MCF 10A (cell line): ENCODE results near the gene OLFML3. TPM values are rescaled to one million over a fixed set of nuclear protein-coding genes. Genes with fewer than 3 reads are reported as not detected.

Experiments used
- BruUV-seq: library from RNA; stranded (reverse); fragments of 400-500 nt; replicated peaks from 2 replicates; lab custom pipeline; 2021; lab: Mats Ljungman, UMichigan
- CTCF ChIA-PET: fragments of 300-600 bp; sonication (Branson Sonifier 250); formaldehyde crosslinking; extraction: SDS; loops from one replicate; lab custom pipeline; 2021; ENCODE audit warnings: antibody characterized with exemption, inconsistent platforms; lab: Yijun Ruan, JAX
- POLR2A ChIA-PET: fragments of 300-600, 350-650 bp; sonication (Branson Sonifier 250); formaldehyde crosslinking; extraction: SDS; loops from one replicate; lab custom pipeline; 2020; ENCODE audit warnings: antibody characterized with exemption, inconsistent platforms; lab: Yijun Ruan, JAX
- DNase-seq: peaks from one replicate; pipeline ENCODE4 v3.0.0-alpha.2; 2018; ENCODE audit not compliant: unreplicated experiment
- H3K27ac Mint-ChIP-seq: one replicate; pipeline ENCODE4 v1.8.0; 2022; ENCODE audit warnings: mild to moderate bottlenecking, low read depth, mixed read lengths; ENCODE audit not compliant: unreplicated experiment
- H3K27me3 Mint-ChIP-seq: one replicate; pipeline ENCODE4 v1.8.0; 2022; ENCODE audit warnings: mixed read lengths; ENCODE audit not compliant: insufficient read depth, unreplicated experiment
- H3K36me3 Mint-ChIP-seq: one replicate; pipeline ENCODE4 v1.8.0; 2022; ENCODE audit warnings: mild to moderate bottlenecking, moderate library complexity, mixed read lengths; ENCODE audit not compliant: insufficient read depth, unreplicated experiment
- H3K4me1 Mint-ChIP-seq: one replicate; pipeline ENCODE4 v1.8.0; 2022; ENCODE audit warnings: mixed read lengths; ENCODE audit not compliant: insufficient read depth, unreplicated experiment
- H3K4me3 Mint-ChIP-seq: one replicate; pipeline ENCODE4 v1.8.0; 2022; ENCODE audit warnings: mild to moderate bottlenecking, moderate library complexity, mixed read lengths; ENCODE audit not compliant: unreplicated experiment
- H3K9me3 Mint-ChIP-seq: one replicate; pipeline ENCODE4 v1.8.0; 2022; ENCODE audit warnings: mixed read lengths; ENCODE audit not compliant: unreplicated experiment
- intact Hi-C: fragments of 100-400 bp; cut with micrococcal nuclease; formaldehyde crosslinking; loops from 2 replicates; pipeline ENCODE4 v1.14.1; 2022
- total RNA-seq: library from RNA; stranded (reverse); gene quantifications from 2 replicates; pipeline ENCODE4 v1.2.3, GENCODE V29; 2022
- TF ChIP-seq, protein P1 (sequence below): fragments of 200-600 bp; IDR thresholded peaks from one replicate; pipeline ENCODE4 v1.8.0; 2022; ENCODE audit warnings: antibody characterized with exemption, mild to moderate bottlenecking; ENCODE audit not compliant: unreplicated experiment

The OLFML3 gene
- total RNA-seq, 1 experiment from 2014 or later = 0.30 TPM

DNA sequence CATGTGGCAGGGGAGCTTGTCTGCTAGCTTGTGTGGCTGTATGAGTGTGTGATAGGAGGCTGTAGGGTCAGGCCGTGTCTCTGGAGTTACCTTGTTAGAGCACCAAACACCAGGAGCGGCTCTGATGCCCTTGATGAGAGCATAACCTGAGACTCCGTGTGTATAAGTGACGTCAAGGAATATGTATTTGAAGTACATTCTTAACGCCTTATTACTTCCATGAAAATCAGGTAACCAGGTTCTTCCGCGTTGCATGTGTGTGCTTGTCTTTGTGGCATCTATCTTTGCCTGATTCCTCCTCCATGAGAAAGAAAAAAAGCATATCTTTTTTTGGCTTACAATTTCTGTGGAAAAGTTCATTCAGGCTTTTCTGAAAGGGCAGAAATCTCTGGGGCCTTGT lies 4.6 kb downstream of the OLFML3 start:
- POLR2A ChIA-PET = interaction anchor here (0.7 kb wide), 1 partner anchor 334 kb away, joined by 3 read pairs; no protein-coding TSS in a partner anchor
- CTCF ChIA-PET = interaction anchor here (12.1 kb wide), 1 partner anchor 299 kb away, joined by 176 read pairs; no protein-coding TSS in a partner anchor
- BruUV-seq = no TSS peak
- Mint-ChIP-seq H3K4me1 (peaks cover 29% of the 10 kb centered on the region), H3K9me3 (no peaks in the 10 kb centered on the region), H3K4me3 (no peak overlapping the region), H3K36me3 (no peaks in the 10 kb centered on the region), H3K27me3 (no peaks in the 10 kb centered on the region), H3K27ac (no peak overlapping the region)
- intact Hi-C loops = no loop called here
- DNase-seq = no peak
- TF ChIP-seq, protein P1, sequence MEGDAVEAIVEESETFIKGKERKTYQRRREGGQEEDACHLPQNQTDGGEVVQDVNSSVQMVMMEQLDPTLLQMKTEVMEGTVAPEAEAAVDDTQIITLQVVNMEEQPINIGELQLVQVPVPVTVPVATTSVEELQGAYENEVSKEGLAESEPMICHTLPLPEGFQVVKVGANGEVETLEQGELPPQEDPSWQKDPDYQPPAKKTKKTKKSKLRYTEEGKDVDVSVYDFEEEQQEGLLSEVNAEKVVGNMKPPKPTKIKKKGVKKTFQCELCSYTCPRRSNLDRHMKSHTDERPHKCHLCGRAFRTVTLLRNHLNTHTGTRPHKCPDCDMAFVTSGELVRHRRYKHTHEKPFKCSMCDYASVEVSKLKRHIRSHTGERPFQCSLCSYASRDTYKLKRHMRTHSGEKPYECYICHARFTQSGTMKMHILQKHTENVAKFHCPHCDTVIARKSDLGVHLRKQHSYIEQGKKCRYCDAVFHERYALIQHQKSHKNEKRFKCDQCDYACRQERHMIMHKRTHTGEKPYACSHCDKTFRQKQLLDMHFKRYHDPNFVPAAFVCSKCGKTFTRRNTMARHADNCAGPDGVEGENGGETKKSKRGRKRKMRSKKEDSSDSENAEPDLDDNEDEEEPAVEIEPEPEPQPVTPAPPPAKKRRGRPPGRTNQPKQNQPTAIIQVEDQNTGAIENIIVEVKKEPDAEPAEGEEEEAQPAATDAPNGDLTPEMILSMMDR = no peak

DNA sequence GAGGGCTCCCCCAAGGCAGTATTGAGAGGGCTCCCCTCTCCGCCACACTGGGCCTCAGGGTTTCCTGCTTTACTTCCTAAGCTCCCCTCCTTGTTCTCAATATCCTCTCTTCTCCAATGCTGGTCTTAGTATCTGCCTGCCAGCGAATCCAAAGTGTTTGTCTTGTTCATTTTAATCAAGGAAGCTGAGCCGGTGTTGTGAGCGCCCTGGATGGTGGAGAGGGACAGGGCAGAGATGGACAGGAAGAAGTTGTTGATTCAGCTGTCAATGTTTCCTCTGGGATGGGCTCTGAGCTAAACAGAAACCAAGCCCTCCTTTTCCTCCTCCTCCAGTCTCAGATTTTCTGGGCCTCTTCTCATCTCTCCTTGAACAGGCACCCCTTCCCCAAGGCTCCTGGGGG lies 5.4 kb downstream of the OLFML3 start:
- intact Hi-C loops = no loop called here
- POLR2A ChIA-PET = no interaction called here
- CTCF ChIA-PET = interaction anchor here (1.1 to 12.1 kb wide), 2 partner anchors 298 to 307 kb away, joined by 3 to 176 read pairs; no protein-coding TSS in a partner anchor
- Mint-ChIP-seq H3K36me3 (no peaks in the 10 kb centered on the region), H3K27ac (no peak overlapping the region), H3K27me3 (no peaks in the 10 kb centered on the region), H3K9me3 (no peaks in the 10 kb centered on the region), H3K4me1 (peaks cover 23% of the 10 kb centered on the region), H3K4me3 (no peak overlapping the region)
- DNase-seq = no peak
- no TSS peak for BruUV-seq
- TF ChIP-seq, protein P1 = no peak

DNA sequence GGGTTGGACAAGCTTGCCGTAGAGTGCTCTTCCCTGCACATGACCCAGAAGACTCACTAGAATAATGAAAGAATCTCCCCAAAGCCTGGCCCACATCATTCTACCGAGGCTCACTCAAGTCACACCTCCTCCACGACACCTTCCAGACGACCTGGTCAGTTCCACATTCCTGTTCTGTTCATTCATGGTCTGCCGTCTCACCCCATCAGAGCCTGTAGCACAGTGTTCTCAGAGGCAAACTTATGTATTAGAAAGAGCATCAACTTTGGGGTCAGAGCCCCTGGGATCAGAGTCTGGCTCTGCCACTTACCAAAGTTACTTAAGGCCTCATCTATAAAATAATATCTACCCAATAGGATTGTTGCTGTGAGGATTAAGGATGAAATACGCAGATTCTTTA lies 7.5 kb downstream of the OLFML3 start:
- H3K27ac Mint-ChIP-seq = no peak overlapping the region
- TF ChIP-seq, protein P1 = no peak
- no peaks in the 10 kb centered on the region for H3K36me3 Mint-ChIP-seq
- peaks cover 19% of the 10 kb centered on the region for H3K4me1 Mint-ChIP-seq
- no peak for DNase-seq
- POLR2A ChIA-PET = no interaction called here
- H3K27me3 Mint-ChIP-seq = no peaks in the 10 kb centered on the region
- intact Hi-C loops = no loop called here
- BruUV-seq = no TSS peak
- no peaks in the 10 kb centered on the region for H3K9me3 Mint-ChIP-seq
- no peak overlapping the region for H3K4me3 Mint-ChIP-seq
- CTCF ChIA-PET = interaction anchor here (0.6 kb wide), 1 partner anchor 48 kb away, joined by 4 read pairs; no protein-coding TSS in a partner anchor

DNA sequence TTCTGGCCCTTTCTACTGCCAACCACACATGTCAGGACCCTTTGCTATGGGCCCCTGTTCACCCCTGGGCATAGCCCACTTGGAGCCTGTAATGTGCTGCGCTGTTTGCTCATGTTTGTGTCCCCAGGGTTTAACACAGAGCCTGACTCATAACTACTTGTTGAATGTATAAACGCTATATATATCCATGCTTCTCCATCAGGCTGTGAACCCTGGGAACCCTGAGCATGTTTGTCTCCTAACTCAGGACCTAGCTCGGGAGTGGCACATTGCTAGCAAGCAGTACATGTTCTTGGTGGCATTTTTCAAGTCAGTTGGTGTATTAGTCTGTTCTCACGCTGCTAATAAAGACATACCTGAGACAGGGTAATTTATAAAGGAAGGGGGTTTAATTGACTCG lies 8.0 kb downstream of the OLFML3 start:
- ChIA-PET POLR2A (no interaction called here), CTCF (no interaction called here)
- Mint-ChIP-seq H3K36me3 (no peaks in the 10 kb centered on the region), H3K27ac (no peak overlapping the region), H3K4me3 (no peak overlapping the region), H3K9me3 (no peaks in the 10 kb centered on the region), H3K4me1 (peaks cover 15% of the 10 kb centered on the region), H3K27me3 (no peaks in the 10 kb centered on the region)
- TF ChIP-seq, protein P1 = no peak
- intact Hi-C loops = no loop called here
- DNase-seq = no peak
- BruUV-seq = no TSS peak
